Activated T-cell treated with anti-CD3 and anti-CD28 coated beads for 4 hours (primary cell): ENCODE data around the gene SUPT3H.
"Not testable (repeated sequence)": the region's sequence is repeated elsewhere in the genome, so short reads cannot be mapped to it uniquely, and the experiment has no call there.

Experiments used
- DNase-seq: peaks from one replicate; pipeline ENCODE4 v3.0.0-alpha.2; 2020

Gene SUPT3H

GRCh38 chr6:45169815-45170214, 207.9 kb downstream of the SUPT3H start:
- DNase-seq = no peak

GRCh38 chr6:45163952-45164766, 213.6 kb downstream of the SUPT3H start:
- DNase-seq = no peak

- DNase-seq = no peak
Measured at GRCh38 chr6:45160305-45160704, 217.4 kb downstream of the SUPT3H start.

- DNase-seq = no peak
Measured at GRCh38 chr6:45156075-45156474, 221.7 kb downstream of the SUPT3H start.

- DNase-seq = no peak
Measured at GRCh38 chr6:45155341-45155894, 222.3 kb downstream of the SUPT3H start.

- no peak for DNase-seq
Measured at GRCh38 chr6:45154679-45155078, 223.1 kb downstream of the SUPT3H start.

- no peak for DNase-seq
Measured at GRCh38 chr6:45148711-45149341, 228.9 kb downstream of the SUPT3H start.

- DNase-seq = no peak
Measured at GRCh38 chr6:45148278-45148677, 229.5 kb downstream of the SUPT3H start.

- not testable (repeated sequence) for DNase-seq
Measured at GRCh38 chr6:45145658-45146057, 232.1 kb downstream of the SUPT3H start.

- no peak for DNase-seq
Measured at GRCh38 chr6:45138765-45139164, 239.0 kb downstream of the SUPT3H start.

GRCh38 chr6:45136495-45136894, 241.2 kb downstream of the SUPT3H start:
- DNase-seq = no peak

GRCh38 chr6:45132658-45133294, 245.0 kb downstream of the SUPT3H start:
- DNase-seq = no peak

GRCh38 chr6:45132059-45132458, 245.7 kb downstream of the SUPT3H start:
- no peak for DNase-seq

GRCh38 chr6:45129051-45129450, 248.7 kb downstream of the SUPT3H start:
- no peak for DNase-seq

- no peak for DNase-seq
Measured at GRCh38 chr6:45127185-45127584, 250.5 kb downstream of the SUPT3H start.

- DNase-seq = no peak
Measured at GRCh38 chr6:45126033-45126432, 251.7 kb downstream of the SUPT3H start.

GRCh38 chr6:45123023-45123422, 254.7 kb downstream of the SUPT3H start:
- no peak for DNase-seq

GRCh38 chr6:45118754-45119153, 259.0 kb downstream of the SUPT3H start:
- no peak for DNase-seq

- DNase-seq = no peak
Measured at GRCh38 chr6:45116714-45117410, 260.9 kb downstream of the SUPT3H start.

GRCh38 chr6:45115696-45116095, 262.0 kb downstream of the SUPT3H start:
- no peak for DNase-seq

GRCh38 chr6:45112711-45113110, 265.0 kb downstream of the SUPT3H start:
- no peak for DNase-seq

- DNase-seq = no peak
Measured at GRCh38 chr6:45109551-45109950, 268.2 kb downstream of the SUPT3H start.
